ENCODE results near the gene PFKFB3. TPM values are rescaled to one million over a fixed set of nuclear protein-coding genes. Genes with fewer than 3 reads are reported as not detected.
A peak's percentile ranks its signal among the peaks of the same experiment; 100 is the strongest.
"Not testable (repeated sequence)": the region's sequence is repeated elsewhere in the genome, so short reads cannot be mapped to it uniquely, and the experiment has no call there.

Gene PFKFB3
- polyA plus RNA-seq, 2 donors = 26.2 to 42.7 TPM

GRCh38 chr10:6206486-6206885 is 3.8 kb downstream of the PFKFB3 start:
- not testable (repeated sequence) for H3K4me3 ChIP-seq (ENCODE audit: low read depth in 1 of 2, low read length in 2 of 2); H3K36me3 ChIP-seq (ENCODE audit: control insufficient read depth in 2 of 2, insufficient read depth in 2 of 2, low read length in 1 of 2); H3K4me1 ChIP-seq (ENCODE audit: control insufficient read depth in 2 of 2, insufficient read depth in 2 of 2, low read length in 1 of 2); H3K27me3 ChIP-seq (ENCODE audit: control insufficient read depth in 1 of 2, insufficient read depth in 2 of 2, low read length in 2 of 2); H3K9me3 ChIP-seq (ENCODE audit: control insufficient read depth in 2 of 2, insufficient read depth in 1 of 2, low read depth in 1 of 2, low read length in 1 of 2); H3K27ac ChIP-seq (ENCODE audit: low read depth in 2 of 2, low read length in 1 of 2)
- WGBS, 2 donors = 94 to 98% methylated on average over 14 to 17 of the region's 29 CpGs

- H3K4me3 ChIP-seq (ENCODE audit: low read depth in 1 of 2, low read length in 2 of 2) = no peak overlapping the region
- 83 to 88% methylated on average over 4 of the region's 4 CpGs for WGBS, 2 donors
- H3K4me1 ChIP-seq (ENCODE audit: control insufficient read depth in 2 of 2, insufficient read depth in 2 of 2, low read length in 1 of 2) = peaks cover 4 to 12% of the 10 kb centered on the region in 2 donors
- H3K27ac ChIP-seq (ENCODE audit: low read depth in 2 of 2, low read length in 1 of 2) = no peak overlapping the region
- no peaks in the 10 kb centered on the region for H3K36me3 ChIP-seq (ENCODE audit: control insufficient read depth in 2 of 2, insufficient read depth in 2 of 2, low read length in 1 of 2)
- H3K27me3 ChIP-seq (ENCODE audit: control insufficient read depth in 1 of 2, insufficient read depth in 2 of 2, low read length in 2 of 2) = no peaks in the 10 kb centered on the region
- no peaks in the 10 kb centered on the region for H3K9me3 ChIP-seq (ENCODE audit: control insufficient read depth in 2 of 2, insufficient read depth in 1 of 2, low read depth in 1 of 2, low read length in 1 of 2)
Measured at GRCh38 chr10:6207658-6208057, 4.9 kb downstream of the PFKFB3 start.

DNA sequence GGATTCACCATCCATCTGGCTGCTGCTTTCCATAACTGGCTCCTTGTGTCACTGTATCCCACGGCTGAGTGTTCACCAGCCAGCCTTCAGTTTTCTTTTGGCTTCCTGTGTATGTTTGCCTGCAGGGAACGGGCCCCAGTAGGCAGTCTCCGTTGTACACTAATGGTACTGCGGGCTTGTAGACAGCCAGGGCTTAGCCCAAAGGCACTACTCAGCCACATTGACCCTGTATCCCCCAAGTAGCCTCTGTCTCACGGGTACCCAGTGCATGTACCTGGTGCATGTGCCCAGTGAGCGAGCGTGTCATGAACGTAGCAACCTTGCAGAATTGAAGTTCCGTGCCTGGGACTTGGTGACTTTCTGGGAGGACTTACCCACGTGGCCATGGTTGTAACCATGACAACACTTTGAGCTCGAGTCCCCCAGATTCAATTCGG is 6.1 kb downstream of the PFKFB3 start:
- Histone ChIP-seq H3K9me3 (ENCODE audit: control insufficient read depth in 2 of 2, insufficient read depth in 1 of 2, low read depth in 1 of 2, low read length in 1 of 2) (no peaks in the 10 kb centered on the region), H3K36me3 (ENCODE audit: control insufficient read depth in 2 of 2, insufficient read depth in 2 of 2, low read length in 1 of 2) (peaks cover 1 to 6% of the 10 kb centered on the region in 2 donors), H3K4me3 (ENCODE audit: low read depth in 1 of 2, low read length in 2 of 2) (no peak overlapping the region), H3K27me3 (ENCODE audit: control insufficient read depth in 1 of 2, insufficient read depth in 2 of 2, low read length in 2 of 2) (no peaks in the 10 kb centered on the region), H3K4me1 (ENCODE audit: control insufficient read depth in 2 of 2, insufficient read depth in 2 of 2, low read length in 1 of 2) (peaks cover 4 to 12% of the 10 kb centered on the region in 2 donors), H3K27ac (ENCODE audit: low read depth in 2 of 2, low read length in 1 of 2) (no peak overlapping the region)
- WGBS, 2 donors = 70 to 78% methylated on average over 12 of the region's 12 CpGs

- Histone ChIP-seq H3K27ac (ENCODE audit: low read depth in 2 of 2, low read length in 1 of 2) (peak overlapping the region; percentile 35 to 64), H3K27me3 (ENCODE audit: control insufficient read depth in 1 of 2, insufficient read depth in 2 of 2, low read length in 2 of 2) (no peaks in the 10 kb centered on the region), H3K4me1 (ENCODE audit: control insufficient read depth in 2 of 2, insufficient read depth in 2 of 2, low read length in 1 of 2) (peaks cover 0 to 20% of the 10 kb centered on the region in 2 donors), H3K4me3 (ENCODE audit: low read depth in 1 of 2, low read length in 2 of 2) (no peak overlapping the region), H3K36me3 (ENCODE audit: control insufficient read depth in 2 of 2, insufficient read depth in 2 of 2, low read length in 1 of 2) (peaks cover 8 to 26% of the 10 kb centered on the region in 2 donors), H3K9me3 (ENCODE audit: control insufficient read depth in 2 of 2, insufficient read depth in 1 of 2, low read depth in 1 of 2, low read length in 1 of 2) (no peaks in the 10 kb centered on the region)
- WGBS, 2 donors = 76 to 83% methylated on average over 6 of the region's 6 CpGs
Measured at GRCh38 chr10:6211341-6211670, 8.6 kb downstream of the PFKFB3 start.

GRCh38 chr10:6211671-6212635 is 9.2 kb downstream of the PFKFB3 start:
- WGBS, 2 donors = 66 to 79% methylated on average over 30 of the region's 30 CpGs
- Histone ChIP-seq H3K4me3 (ENCODE audit: low read depth in 1 of 2, low read length in 2 of 2) (no peak overlapping the region), H3K27ac (ENCODE audit: low read depth in 2 of 2, low read length in 1 of 2) (peak overlapping the region; percentile 35 to 64), H3K4me1 (ENCODE audit: control insufficient read depth in 2 of 2, insufficient read depth in 2 of 2, low read length in 1 of 2) (peaks cover 0 to 20% of the 10 kb centered on the region in 2 donors), H3K27me3 (ENCODE audit: control insufficient read depth in 1 of 2, insufficient read depth in 2 of 2, low read length in 2 of 2) (no peaks in the 10 kb centered on the region), H3K36me3 (ENCODE audit: control insufficient read depth in 2 of 2, insufficient read depth in 2 of 2, low read length in 1 of 2) (peaks cover 13 to 32% of the 10 kb centered on the region in 2 donors), H3K9me3 (ENCODE audit: control insufficient read depth in 2 of 2, insufficient read depth in 1 of 2, low read depth in 1 of 2, low read length in 1 of 2) (no peaks in the 10 kb centered on the region)

GRCh38 chr10:6212806-6213205 is 10.1 kb downstream of the PFKFB3 start:
- Histone ChIP-seq H3K27ac (ENCODE audit: low read depth in 2 of 2, low read length in 1 of 2) (no peak overlapping the region), H3K9me3 (ENCODE audit: control insufficient read depth in 2 of 2, insufficient read depth in 1 of 2, low read depth in 1 of 2, low read length in 1 of 2) (no peaks in the 10 kb centered on the region), H3K27me3 (ENCODE audit: control insufficient read depth in 1 of 2, insufficient read depth in 2 of 2, low read length in 2 of 2) (no peaks in the 10 kb centered on the region), H3K4me1 (ENCODE audit: control insufficient read depth in 2 of 2, insufficient read depth in 2 of 2, low read length in 1 of 2) (peaks cover 0 to 20% of the 10 kb centered on the region in 2 donors), H3K36me3 (ENCODE audit: control insufficient read depth in 2 of 2, insufficient read depth in 2 of 2, low read length in 1 of 2) (peaks cover 13 to 34% of the 10 kb centered on the region in 2 donors), H3K4me3 (ENCODE audit: low read depth in 1 of 2, low read length in 2 of 2) (no peak overlapping the region)
- WGBS, 2 donors = 89% methylated on average over 3 of the region's 3 CpGs

GRCh38 chr10:6213257-6213905 is 10.6 kb downstream of the PFKFB3 start:
- Histone ChIP-seq H3K36me3 (ENCODE audit: control insufficient read depth in 2 of 2, insufficient read depth in 2 of 2, low read length in 1 of 2) (peaks cover 13 to 34% of the 10 kb centered on the region in 2 donors), H3K4me1 (ENCODE audit: control insufficient read depth in 2 of 2, insufficient read depth in 2 of 2, low read length in 1 of 2) (peaks cover 0 to 19% of the 10 kb centered on the region in 2 donors), H3K4me3 (ENCODE audit: low read depth in 1 of 2, low read length in 2 of 2) (no peak overlapping the region), H3K27me3 (ENCODE audit: control insufficient read depth in 1 of 2, insufficient read depth in 2 of 2, low read length in 2 of 2) (no peaks in the 10 kb centered on the region), H3K27ac (ENCODE audit: low read depth in 2 of 2, low read length in 1 of 2) (no peak overlapping the region), H3K9me3 (ENCODE audit: control insufficient read depth in 2 of 2, insufficient read depth in 1 of 2, low read depth in 1 of 2, low read length in 1 of 2) (no peaks in the 10 kb centered on the region)
- WGBS, 2 donors = 88 to 90% methylated on average over 17 of the region's 17 CpGs

DNA sequence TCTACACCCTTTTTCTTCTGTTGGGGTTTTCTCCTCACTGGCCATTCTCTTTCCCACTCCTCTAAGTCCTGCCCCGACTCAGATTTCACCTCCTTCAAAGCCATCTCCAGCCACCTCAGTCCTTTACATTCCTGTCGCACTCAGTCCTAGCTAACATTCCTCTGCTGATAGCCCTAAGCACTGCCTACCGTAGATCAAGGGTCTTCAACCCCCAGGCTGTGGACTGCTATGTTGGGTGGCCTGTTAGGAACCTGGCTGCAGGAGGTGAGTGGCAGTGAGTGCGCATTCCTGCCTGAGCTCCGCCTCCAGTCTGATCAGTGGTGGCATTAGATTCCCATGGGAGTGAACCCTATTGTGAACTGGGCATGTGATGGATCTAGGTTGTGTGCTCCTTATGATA is 11.2 kb downstream of the PFKFB3 start:
- Histone ChIP-seq H3K4me3 (ENCODE audit: low read depth in 1 of 2, low read length in 2 of 2) (no peak overlapping the region), H3K27ac (ENCODE audit: low read depth in 2 of 2, low read length in 1 of 2) (no peak overlapping the region), H3K27me3 (ENCODE audit: control insufficient read depth in 1 of 2, insufficient read depth in 2 of 2, low read length in 2 of 2) (no peaks in the 10 kb centered on the region), H3K36me3 (ENCODE audit: control insufficient read depth in 2 of 2, insufficient read depth in 2 of 2, low read length in 1 of 2) (peaks cover 13 to 34% of the 10 kb centered on the region in 2 donors), H3K4me1 (ENCODE audit: control insufficient read depth in 2 of 2, insufficient read depth in 2 of 2, low read length in 1 of 2) (peaks cover 0 to 18% of the 10 kb centered on the region in 2 donors), H3K9me3 (ENCODE audit: control insufficient read depth in 2 of 2, insufficient read depth in 1 of 2, low read depth in 1 of 2, low read length in 1 of 2) (no peaks in the 10 kb centered on the region)
- 97% methylated on average over 5 of the region's 5 CpGs for WGBS, 2 donors

DNA sequence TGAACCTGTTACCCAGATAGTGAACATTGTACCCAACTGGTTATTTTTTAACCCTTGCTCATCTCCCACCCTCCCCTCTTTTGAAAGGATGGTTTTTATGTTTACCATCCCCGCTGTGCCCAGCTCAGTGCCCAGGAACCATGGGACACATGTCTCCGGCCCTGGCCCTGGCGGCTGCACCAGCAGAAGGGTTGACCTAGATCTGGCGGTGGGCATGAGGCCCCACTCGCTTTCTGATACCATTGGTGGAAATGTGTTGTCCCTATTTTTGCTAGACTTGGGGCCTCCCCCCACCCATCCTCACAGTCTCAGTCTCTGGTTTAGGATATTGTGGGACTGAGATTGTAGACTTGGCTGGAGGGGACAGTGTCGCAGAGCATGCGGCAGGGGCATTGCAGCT is 11.9 kb downstream of the PFKFB3 start:
- Histone ChIP-seq H3K27me3 (ENCODE audit: control insufficient read depth in 1 of 2, insufficient read depth in 2 of 2, low read length in 2 of 2) (no peaks in the 10 kb centered on the region), H3K4me1 (ENCODE audit: control insufficient read depth in 2 of 2, insufficient read depth in 2 of 2, low read length in 1 of 2) (peaks cover 0 to 19% of the 10 kb centered on the region in 2 donors), H3K36me3 (ENCODE audit: control insufficient read depth in 2 of 2, insufficient read depth in 2 of 2, low read length in 1 of 2) (peaks cover 13 to 34% of the 10 kb centered on the region in 2 donors), H3K4me3 (ENCODE audit: low read depth in 1 of 2, low read length in 2 of 2) (no peak overlapping the region), H3K27ac (ENCODE audit: low read depth in 2 of 2, low read length in 1 of 2) (no peak overlapping the region), H3K9me3 (ENCODE audit: control insufficient read depth in 2 of 2, insufficient read depth in 1 of 2, low read depth in 1 of 2, low read length in 1 of 2) (no peaks in the 10 kb centered on the region)
- WGBS, 2 donors = 98% methylated on average over 7 of the region's 7 CpGs

Measured in esophagus (tissue), 2 donors.